HS-5 (cell line): ENCODE measurements around the gene PRKAR1B.
"Not testable (repeated sequence)": the region's sequence is repeated elsewhere in the genome, so short reads cannot be mapped to it uniquely, and the experiment has no call there.

Source experiments
- DNase-seq: peaks from one replicate; pipeline ENCODE4 v3.0.0-alpha.2; 2012; ENCODE audit warnings: low read depth

The PRKAR1B gene

GRCh38 chr7:621572-622285 lies 105.4 kb downstream of the PRKAR1B start:
- no peak for DNase-seq

DNA sequence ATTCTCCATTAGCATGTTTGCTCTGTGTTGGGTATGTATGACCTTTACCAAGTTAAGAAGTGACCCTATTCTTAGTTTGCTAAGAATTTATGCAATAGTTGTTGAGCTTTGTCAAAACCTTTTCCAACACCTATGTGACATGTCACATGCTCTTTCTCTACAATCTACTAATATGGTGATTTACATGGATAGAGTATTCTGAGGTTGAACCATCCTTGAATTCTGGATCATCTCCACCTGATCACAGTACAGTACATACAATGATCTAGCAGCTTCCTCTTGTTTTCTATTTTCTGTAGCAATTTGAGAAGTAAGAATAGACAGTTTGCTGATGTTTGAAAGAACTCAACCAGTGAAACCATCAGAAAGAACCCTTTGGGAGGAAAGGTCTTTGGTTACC lies 106.2 kb downstream of the PRKAR1B start:
- DNase-seq, result no peak

GRCh38 chr7:620056-620455 lies 107.0 kb downstream of the PRKAR1B start:
- peak; percentile 61 for DNase-seq

GRCh38 chr7:619368-619840 lies 107.7 kb downstream of the PRKAR1B start:
- DNase-seq, result no peak

DNA sequence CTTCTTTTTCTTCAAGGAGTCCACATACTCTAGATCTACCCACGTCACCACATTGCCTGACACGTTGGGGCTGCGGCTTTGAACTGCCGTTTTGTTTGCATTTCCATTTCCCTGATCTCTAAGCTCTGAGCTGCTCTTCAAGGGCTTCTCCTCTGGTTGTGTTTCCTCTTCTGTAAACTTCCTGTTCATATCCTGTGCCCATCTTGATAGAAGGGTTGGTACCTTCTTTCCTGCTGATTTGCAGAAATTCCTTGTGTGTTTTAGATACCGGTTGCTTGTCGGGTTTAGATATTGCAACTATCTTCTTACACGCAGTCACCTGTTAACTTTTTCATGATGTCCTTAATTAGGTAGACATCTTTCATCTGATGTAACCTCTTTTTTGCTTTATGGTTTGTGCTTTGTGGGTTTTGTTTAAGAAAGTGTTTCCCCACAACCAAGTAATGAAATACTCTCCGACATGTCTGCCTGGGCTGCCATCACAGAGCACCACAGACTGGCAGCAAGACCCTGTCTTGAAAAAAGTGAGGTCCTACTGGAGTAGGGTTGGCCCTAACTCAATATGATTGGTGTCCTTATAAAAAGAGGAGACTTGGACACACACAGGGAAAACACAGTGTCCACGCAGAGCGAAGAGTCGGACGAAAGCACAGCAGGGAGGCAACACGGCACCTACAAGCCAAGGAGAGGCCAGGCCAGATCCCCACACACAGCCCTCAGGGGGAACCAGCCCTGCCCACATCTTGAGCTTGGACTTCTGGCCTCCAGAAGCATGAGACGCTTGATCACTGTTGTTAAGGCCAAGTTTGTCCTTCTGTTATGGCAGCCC lies 108.3 kb downstream of the PRKAR1B start:
- no peak for DNase-seq

DNA sequence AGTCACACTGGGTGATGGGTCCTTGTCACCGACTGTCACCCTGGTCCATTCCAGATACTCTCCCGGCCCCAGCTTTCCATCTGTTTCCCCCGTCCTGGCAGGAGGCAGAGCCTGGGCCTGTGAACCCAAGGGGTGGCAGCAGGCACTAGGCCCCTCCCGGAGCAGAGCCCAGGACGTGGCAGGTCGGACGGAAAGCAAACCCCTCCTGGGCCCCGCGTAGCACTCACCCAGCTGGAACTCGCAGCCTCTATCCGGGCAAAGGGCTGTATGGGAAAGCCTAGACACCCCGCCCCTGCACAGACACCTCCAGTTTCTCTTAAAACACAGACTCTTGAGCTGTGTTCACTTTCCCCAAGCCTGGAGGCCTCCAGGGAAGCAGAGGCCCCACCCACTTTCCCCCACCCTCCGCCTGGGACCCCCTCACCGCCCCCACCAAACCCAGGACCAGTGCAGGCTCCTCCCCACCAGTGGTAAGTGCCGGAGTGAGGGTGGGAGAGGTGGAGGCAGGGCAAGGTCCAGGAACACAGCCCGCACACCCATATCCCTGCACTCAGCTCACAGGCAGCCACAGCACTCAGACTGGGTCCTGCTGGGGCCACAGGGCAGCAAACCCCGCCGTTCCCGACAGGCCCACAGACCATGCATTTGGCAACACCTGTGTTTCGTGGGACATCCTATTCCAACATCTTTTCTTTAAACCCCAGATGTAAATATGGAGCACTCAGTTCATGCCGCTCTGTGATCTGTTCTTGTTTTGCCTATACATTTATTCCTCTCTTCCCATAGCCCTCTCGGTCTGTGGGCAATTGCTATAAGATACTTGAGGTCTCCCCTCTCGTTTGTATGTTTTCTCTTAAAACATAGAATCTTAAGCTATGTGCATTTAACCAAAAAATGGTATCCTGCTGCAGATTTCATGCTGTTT lies 109.2 kb downstream of the PRKAR1B start:
- no peak for DNase-seq

DNA sequence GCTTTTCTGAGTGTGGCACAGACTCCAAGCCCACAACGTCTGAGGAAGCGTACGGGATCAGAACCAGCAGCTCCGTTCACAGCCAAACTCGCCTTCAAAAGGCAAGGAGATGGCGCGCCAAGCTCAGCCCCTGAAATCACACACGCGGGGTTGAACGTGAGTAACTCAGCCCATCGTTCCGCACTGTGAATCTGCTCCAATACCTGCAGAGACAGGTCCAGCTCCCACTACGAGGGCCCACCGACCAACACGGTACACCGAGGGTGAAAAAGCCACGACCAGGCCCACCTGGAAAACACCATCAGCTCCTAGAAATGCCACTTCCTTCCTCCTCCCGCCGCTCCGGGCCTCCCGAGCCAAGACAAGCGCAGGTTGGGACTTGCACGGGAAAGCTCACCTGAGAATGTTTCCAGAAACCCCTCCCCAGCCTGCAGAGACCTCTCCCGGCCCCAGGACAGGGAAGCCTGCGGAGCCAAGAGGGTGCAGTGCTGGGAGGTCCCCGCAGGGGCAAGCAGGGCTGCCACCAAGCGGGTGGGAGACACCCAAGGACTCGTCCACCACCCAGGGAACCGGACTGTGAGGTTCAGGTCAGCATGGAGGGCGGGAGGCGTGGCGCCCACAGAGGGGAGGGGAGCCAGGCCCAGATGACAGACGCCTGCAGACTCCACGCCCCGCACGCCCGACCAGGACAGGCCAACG lies 113.5 kb downstream of the PRKAR1B start:
- DNase-seq, result no peak

DNA sequence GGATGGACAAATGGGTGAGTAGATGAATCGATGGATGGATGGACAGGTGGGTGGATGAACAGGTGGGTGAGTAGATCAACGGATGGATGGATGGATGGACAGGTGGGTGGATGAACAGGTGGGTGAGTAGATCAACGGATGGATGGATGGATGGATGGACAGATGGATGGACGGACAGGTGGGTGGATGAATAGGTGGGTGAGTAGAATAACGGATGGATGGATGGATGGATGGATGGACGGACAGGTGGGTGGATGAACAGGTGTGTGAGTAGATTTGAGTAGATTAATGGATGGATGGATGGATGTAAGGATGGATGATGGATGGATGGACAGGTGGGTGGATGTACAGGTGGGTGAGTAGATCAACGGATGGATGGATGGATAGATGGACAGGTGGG lies 115.2 kb downstream of the PRKAR1B start:
- DNase-seq, result not testable (repeated sequence)

DNA sequence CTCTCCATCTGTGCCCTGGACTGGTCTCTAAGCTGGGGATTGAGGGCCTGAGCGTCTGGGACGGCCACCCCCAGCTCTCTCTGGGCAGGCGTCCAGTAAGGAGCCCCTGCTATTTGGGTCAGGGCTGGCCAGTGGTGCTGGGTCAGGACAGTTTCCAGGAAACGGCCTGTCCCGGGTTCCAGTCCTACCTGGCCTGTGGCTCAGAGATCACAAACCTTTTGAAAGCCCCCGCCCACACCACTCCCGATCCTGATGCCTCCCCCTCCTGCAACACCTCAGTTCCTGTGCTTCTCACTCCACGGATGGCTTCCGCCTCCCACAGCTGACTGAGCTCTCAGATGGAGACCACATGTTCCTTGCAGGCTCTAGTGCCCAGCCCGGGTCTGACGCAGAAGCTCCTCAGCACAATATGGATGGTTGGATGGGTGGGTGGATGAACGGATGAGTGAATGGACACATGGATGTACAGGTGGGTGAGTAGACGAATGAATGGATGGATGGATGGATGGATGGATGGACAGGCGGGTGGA lies 115.7 kb downstream of the PRKAR1B start:
- DNase-seq, result no peak

DNA sequence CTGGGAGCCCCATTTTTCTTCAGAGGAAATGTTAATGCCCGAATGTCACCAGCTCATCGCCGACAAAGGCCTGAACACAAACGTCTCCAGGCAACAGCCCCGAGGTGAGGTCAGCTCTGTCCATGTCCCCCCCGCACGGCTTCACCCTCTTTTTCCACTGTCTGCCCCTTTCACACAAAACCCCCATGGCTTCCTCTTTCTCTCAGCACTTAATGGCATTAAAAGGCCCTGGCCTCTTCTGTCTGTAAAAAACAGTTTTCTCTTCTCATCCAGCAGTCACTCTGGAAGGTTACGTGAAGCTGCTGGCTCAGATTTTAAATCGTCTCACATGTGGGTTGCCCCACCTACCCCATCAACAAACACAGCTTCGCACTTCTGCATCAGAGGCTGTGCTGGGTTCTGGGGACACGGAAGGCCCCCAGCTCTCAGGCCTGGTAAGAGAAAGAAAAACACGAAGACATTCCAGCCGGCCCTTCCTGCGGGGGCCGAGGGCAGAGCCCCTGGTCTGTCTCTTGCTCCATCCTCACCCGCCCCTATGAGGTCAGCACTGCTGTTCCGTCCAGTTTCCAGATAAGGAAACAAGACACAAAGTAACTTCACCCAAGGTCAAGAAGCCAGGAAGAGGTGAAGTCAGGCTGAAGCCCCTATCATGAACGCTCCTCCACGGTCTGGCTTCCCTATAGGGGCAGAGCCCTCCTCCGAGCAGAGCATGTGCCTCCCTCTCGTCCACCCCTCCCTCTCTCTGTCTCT lies 116.4 kb downstream of the PRKAR1B start:
- no peak for DNase-seq

DNA sequence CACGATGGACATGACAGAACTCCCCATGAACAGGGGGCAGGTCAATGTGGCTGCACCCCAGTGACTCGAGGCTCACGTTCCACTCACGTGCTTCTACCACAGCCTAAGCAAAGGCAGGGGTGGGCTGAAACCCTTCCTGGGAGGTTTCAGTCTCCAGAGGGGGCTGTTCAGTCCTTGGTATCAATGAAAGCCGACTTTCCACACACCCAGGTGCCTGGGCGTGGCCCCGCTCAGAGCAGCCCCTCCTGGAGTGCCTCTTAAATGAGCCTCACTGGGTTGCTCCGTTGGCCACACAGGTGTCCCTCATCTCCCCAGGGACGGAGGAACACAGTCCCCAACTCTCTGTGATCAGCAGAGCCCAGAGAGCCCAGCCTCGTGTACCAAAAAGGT lies 116.9 kb downstream of the PRKAR1B start:
- no peak for DNase-seq

DNA sequence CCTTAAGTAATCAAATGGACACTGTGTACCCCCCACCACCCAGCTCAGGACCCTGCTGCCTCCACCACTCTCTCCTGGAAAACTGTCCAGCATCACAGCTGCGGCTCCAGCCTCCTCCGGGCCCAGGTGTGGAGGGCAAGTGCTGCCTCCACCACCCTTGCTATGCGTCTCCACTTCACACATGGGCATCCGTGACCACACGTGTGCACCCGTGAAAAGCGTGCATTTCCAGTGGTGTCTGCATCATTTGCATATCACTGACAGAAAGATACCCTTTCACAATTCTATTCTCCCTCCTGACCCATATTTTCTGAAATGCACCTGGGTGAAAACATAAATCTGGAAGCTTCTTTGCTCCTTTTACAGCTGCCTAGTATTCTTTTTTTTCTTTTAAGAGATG lies 117.7 kb downstream of the PRKAR1B start:
- DNase-seq, result no peak

GRCh38 chr7:608954-609353 lies 118.1 kb downstream of the PRKAR1B start:
- DNase-seq, result no peak

DNA sequence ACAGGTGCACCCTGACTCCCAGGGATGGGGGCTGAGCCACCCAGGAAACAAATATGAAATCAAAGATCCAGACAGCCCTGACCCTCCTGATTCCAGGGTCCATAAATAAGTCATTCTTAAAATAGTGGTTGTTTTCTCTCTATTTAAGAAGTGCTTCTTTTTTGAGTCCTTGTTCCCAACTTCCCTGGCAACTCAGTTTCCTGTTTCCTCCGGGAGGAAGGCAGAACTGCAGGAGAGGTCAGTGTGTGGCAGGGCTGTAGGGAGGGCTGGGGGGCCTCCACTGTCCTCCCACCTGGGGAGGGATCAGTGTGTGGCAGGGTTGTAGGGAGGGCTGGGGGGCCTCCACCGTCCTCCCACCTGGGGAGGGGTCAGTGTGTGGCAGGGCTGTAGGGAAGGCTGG lies 118.7 kb downstream of the PRKAR1B start:
- DNase-seq, result no peak

DNA sequence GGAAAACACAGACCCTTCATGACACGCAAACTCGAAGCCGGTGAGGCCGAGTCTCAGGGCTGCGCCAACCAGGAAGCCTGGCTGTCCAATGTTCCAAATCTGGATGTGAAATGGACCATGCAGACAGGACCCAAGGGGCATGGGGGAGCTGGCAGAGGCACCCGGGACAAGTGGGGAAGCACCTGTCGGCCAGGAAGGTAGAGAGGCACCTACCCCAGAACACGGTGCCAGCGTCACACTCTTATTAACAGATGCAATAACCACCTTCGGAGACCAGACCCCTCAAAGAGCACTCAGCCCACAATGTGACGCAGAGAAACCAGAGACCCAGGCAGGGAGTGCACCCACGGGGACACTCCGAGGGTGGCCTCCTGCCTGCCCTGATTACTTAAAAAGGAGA lies 119.1 kb downstream of the PRKAR1B start:
- DNase-seq, result no peak

DNA sequence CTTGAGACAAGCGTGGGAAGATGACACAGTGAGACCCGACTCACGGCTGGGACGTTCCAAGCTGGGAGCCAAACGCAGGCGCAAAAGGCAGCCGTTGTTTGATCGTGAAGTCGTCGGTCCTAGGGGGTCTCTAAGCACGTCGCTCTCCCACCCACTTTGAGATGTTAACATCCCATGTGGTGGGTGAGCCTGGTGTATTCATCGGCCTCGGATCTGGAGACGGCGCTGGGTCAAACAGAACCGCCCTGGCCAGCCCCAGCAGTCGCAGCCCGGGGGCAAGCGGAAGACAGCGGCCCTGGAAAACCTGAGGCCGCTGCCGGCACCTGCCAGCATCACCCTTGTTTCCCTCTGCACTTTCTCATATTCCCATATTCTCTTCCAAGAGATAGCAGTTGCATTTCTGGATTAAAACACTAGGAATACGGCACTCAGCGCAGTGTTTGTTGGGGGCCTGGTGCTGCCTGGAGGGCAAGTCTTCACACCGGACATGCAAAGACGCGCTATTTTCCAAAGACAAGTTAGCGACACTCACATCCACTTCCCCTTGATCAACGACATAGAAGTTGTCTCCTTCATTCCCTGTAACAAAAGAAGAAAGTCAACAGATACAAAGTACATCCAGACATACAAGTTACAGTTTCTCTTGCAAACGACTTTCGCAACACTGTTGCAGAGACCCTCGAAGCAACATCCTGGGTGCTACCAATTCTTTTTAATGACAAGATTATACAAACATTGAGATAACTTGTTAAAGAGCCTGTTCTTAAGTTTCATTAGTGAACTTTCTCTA lies 121.2 kb downstream of the PRKAR1B start:
- DNase-seq, result no peak

- no peak for DNase-seq
Observed at GRCh38 chr7:604884-605531, 122.1 kb downstream of the PRKAR1B start.

- no peak for DNase-seq
Observed at GRCh38 chr7:604001-604883, 122.8 kb downstream of the PRKAR1B start.
